ENCODE results near the gene PDZK1IP1.
A peak's percentile ranks its signal among the peaks of the same experiment; 100 is the strongest.
"Not testable (repeated sequence)": the region's sequence is repeated elsewhere in the genome, so short reads cannot be mapped to it uniquely, and the experiment has no call there.

Gene PDZK1IP1

DNA sequence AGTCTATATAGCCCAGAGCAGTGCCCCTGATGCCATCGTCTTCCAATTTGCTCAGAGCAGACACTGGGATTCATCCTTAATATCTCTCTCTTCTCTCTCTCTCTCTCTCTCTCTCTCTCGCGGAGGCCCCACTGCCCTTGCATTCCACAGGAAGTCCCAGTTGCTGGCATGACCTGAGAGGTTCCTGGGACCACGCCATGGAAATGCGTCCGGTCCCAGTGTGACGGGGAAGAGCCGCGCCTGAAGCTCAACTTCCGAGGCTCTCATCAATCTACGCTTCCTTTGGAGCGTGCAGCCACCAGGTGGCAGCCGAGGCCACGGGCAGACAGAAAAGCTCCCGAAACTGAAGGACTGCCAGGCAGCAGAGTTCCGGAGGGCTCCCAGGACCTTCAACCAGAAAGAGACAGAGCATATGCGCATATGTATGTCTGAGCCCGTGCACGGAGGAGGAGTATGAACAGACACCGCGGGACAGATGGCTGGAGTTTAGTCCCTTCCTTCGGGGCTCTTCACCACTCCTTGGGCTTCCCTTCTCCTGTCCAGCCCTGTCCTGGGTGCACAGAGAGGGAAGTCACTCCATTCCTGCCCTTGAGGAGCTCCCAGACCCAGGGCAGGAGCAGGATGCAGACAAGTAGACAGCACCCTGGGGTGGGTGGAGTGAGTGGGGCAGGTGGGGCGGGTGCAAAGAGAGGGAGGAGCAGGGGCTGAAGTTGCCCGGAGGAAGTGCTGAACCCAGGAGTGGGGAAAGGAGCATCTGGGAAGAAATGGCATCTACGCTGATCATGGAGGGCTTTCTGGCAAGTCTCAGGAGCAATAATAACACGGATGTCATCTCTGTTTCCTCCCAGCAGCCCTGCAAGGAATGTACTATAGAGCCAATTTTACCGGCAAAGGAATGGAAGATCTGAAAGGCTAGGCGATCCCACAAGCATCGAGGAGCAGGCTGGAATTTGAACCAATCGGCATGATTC is 10.5 kb downstream of the PDZK1IP1 start:
- DNase-seq = peak; percentile 81

DNA sequence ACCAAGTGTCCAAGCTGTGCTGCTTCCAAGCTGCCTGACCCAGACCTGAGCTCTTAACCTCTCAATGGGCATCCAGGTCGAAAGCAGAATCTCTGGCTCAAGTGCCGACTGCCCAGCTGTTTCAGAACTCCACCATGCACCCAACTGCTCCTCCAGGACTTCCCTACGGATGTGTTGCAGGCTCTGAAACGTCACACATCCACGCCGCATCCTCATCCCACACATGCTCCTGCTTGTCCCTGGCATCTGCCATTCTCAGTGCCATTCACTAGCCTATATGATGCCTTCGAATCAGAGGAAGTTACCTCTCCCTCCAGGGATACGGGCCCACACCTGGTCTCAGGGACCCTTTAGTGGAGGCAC is 11.2 kb downstream of the PDZK1IP1 start:
- no peak for DNase-seq

DNA sequence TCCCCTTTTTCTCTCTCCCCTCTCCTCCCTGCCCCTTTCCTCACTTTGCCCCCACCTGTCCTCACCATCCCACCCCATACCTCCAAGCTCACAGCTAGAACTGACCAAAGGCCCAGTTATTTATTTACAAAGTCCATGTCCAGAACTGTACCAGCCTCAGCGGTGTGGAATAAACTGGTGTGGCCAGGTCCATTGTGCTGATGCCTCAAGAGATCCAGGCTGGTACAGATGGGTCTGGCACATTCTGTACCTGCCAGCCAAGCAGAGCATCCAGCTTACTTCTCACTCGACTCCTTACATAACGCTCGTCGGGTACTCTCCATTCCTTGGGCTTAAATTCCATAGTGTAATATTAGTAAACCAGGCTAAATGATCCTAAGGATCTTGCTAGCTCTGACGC is 11.8 kb downstream of the PDZK1IP1 start:
- no peak for DNase-seq

DNA sequence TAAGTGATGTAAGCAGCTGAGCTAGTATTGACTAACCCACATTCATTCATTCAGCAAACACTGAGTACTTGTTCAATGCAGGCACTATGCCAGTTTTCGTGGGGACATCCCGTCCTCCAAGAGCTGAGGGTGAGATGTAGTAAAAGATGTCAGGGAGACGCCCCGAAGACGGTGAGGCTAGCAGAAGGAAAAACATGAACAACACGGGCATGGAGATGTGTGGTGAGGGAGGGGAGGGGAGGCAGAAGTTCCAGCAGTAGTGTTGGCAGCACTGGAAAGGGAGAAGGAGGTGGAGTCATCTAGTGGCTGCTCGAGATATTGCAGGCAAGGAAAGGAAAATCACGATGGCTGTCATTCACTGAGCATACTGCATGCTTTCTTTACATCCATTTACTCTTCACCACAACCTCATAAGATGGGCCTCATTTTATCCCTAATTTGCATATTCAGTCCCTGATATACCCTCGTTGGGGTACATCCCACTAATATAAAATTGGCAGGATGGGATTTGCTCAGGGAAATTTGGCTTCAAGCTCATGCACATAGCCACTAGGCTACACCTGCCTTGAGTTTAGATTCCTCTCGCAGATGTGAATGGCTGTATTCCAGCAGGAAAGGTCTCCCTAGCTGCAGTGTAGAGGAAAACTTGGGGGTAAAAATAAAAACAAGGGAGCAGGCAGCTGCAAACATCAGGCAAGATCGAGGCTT is 14.5 kb downstream of the PDZK1IP1 start:
- peak; percentile 22 for DNase-seq

DNA sequence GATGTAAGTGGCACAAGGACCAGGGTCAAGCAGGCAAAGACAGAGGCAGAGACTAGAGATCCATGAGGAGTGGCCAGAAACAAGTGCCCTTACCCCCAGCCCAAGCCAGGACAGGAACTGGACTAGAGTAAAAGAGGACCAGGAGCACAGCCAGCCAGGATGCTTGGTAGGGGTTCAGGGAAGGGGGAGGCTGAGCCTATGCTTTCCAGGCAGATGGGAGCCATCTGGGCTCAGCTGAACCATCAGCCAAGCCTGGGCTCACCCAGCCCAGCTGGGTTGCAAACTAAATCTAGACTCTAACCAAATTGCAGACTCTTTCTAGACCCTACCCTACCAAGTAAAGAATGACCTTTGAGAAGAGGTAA is 15.2 kb downstream of the PDZK1IP1 start:
- DNase-seq = no peak

DNA sequence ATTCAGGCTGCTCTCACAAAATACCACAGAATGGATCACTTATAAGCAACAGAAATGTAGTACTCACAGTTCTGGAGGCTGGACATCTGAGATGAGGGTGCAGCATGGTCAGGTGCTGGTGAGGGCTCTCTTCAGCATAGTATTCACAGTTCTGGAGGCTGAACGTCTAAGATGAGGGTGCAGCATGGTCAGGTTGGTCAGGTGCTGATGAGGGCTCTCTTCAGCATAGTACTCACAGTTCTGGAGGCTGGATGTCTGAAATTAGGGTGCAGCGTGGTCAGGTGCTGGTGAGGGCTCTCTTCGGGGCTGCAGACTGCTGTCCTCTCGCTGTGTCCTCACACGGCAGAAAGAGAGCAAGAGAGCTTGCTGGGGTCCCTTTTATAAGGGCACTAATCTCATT is 17.1 kb downstream of the PDZK1IP1 start:
- no peak for DNase-seq

DNA sequence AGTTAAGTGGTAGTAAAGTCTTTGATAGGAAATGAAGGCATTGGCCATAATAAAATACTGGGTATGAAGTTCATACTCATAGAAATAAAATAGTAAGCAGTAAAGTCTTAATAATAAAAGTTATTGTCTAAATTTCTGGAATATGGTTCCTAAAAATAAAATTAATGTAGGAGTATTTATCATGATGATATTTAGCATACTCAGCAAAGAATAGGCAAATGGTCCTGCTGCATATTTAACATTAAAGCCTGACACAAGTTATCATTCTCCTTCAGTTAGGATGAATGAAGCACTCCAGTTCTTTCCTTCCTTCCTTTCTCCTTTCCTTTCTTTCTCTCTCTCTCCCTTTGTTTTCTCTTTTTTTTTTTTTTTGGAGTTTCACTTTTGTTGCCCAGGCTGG is 25.3 kb downstream of the PDZK1IP1 start:
- no peak for DNase-seq

DNA sequence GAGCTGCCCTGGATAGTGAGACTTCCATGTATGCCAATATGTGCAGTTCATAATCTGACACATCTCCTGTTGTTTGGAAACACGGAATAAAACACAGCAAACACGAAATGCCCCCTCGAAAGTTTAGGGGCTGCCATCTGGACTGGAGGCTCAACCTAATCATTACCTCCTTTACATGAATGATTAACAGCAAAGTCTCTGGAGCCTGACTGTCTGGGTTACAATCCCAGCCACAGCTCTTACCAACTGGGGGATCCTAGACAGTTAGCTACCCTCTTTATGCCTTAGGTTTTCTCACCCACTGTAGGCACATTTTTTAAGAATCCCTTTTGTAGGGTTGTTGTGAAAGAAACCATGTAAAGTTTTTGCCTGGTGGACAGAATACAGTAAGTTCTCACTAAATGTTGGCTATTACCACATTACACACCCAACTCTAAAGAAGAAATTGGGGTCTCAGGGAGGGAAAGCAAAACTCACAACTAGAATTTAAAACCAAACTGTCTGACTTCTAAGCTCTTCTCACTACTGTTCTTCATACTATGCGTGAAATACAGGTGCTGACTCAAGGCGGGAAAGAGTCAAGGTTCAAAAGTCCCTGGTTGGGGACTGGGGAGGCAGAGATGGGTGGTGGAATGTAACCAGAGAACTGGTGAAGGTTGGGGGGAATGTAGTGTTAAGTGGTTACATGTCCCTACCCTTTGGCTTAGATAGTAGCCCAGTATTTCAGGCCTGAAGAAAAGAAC is 28.4 kb downstream of the PDZK1IP1 start:
- no peak for DNase-seq

DNA sequence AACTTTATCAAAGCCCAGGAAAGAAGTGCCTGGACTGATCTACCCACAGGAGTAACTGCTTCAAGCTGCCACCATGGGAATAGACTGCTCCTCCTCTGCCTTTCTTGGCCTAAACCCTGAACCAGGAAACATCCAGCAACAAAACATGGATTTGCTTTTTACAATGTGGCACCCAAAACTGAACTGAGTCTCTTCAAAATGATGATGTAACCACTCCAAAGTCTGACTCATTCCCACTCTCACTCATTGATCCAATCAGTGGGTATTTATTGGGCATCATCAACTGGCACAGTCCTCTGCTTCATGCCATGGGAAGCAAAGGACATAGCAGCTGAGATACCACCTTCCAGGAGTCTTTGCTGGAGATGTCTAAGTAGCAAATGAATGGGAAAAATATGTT is 29.1 kb downstream of the PDZK1IP1 start:
- no peak for DNase-seq

DNA sequence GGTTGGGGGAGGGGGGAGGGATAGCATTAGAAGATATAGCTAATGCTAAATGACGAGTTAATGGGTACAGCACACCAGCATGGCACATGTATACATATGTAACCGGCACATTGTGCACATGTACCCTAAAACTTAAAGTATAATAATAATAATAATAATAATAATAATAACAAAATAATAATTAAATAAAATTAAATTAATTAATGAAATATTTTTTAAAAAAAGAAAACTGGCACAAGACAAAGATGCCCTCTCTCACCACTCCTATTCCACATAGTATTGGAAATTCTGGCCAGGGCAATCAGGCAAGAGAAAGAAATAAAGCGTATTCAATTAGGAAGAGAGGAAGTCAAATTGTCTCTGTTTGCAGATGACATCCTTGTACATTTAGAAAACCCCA is 31.9 kb downstream of the PDZK1IP1 start:
- DNase-seq = not testable (repeated sequence)

DNA sequence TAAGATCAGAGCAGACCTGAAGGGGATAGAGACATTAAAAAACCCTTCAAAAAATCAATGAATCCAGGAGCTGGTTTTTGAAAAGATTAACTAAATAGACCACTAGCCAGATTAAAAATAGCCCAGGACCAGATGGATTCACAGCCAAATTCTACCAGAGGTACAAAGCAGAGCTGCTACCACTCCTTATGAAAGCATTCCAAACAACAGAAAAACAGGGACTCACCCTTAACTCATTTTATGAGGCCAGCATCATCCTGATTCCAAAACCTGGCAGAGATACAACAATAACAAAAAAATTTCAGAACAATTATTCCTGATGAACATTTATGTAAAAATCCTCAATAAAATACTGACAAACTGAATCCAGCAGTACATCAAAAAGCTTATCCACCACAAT is 33.4 kb downstream of the PDZK1IP1 start:
- not testable (repeated sequence) for DNase-seq

DNA sequence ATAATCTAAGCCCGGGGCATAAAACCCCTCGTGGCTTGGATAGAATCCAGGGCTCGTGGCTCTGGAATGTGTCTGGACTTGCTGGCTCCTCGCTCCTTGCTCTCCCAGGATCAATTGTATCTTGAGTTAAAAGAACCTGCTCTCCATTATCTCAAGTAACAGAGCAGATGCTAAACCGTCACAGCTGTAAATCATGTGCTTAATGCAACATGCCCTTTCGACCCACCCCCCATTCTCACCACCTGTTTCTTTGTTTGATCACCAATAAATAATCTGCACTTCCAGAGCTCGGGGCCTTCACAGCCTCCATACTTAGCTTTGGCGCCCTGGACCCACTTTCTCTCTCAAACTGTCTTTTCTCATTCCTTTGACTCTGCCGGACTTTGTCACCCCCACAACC is 40.7 kb downstream of the PDZK1IP1 start:
- DNase-seq = peak; percentile 6

DNA sequence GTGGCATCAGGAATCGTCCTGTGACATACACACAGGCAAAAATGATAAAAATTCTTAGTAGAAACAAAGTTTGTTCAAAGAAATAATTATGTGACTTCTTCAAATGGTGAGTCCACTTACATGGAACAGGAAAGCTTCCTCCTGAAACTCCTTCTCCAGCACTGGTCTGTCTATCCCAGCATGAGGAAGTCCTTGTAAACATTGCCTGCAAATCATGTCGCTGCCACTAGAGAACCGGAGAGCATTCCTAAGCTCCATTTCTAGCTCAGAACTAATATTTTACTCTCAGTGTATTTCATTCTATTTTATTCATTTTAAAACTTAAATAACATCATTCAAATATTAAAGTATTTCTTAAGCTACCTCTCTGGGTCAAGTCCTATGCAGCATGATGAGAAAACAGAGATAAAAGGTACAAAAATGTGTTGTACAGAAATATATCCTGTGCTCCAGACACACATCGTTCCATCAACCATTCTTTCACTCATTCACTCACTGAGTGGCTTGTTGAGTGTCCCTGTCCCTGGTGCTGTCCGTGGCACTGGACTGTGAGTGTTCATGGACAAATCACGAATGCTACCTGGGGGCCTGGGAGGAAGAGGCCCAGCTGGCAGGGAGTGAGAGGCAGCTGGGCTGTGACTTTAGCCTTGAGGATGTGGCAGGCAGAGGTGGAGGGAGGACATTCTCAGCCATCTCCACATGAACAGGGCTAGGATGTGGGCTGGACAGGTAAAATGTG is 42.6 kb downstream of the PDZK1IP1 start:
- DNase-seq = no peak

DNA sequence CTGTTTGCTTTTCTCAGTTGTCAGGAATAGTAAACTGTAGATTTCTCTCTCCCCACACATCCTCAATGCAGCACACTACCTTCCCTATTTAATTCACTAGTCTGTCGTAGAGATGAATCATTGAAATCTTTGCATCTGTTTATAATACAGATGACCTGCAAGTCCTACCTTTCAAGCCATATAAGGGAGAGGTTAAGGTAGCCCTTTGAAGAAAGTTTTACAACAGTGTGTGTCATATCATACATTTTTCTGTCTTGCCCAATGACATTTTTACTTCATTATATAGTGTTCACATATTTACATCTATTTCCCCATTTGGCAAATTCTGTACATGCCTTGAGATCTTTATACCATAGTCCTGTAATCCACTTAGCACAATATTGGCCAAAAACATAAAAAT is 43.3 kb downstream of the PDZK1IP1 start:
- not testable (repeated sequence) for DNase-seq

DNA sequence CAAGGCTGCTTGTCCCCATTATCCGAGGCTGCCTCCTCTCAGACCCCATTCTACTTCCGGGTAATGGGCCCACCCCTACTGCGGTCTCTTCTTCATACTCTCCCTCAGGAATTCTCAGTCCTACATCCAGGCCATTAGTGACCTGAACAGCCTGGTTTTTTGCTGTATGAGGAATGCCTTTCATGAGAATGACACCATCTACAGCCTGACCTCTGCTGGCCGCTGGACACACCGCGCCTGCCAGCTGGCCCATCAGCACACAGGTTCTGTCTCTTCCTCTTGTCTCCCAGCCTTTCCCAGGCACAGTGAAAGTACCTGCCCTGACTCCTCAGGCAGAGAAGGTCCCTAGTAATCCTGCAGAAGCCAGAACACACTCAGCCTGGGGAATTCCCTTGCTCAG is 46.2 kb downstream of the PDZK1IP1 start:
- not testable (repeated sequence) for DNase-seq

DNA sequence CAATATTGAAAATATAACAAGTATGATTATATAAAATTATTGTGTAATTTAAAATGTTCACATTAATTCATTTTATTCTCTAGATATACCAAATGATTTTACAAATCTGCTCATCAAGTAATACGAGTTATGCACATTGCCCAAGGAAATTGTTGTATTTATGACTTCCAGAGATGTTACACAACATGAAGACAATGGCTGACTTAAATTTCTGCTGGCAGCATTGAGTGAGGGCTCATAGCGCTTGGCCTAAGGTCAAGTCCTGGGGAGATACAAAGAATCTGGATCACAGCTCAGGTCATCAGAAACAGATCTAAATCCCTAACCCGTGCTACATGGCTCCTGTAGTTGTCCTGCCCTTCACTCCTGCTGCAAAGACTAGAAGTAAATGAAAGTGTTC is 49.5 kb downstream of the PDZK1IP1 start:
- DNase-seq = not testable (repeated sequence)

DNA sequence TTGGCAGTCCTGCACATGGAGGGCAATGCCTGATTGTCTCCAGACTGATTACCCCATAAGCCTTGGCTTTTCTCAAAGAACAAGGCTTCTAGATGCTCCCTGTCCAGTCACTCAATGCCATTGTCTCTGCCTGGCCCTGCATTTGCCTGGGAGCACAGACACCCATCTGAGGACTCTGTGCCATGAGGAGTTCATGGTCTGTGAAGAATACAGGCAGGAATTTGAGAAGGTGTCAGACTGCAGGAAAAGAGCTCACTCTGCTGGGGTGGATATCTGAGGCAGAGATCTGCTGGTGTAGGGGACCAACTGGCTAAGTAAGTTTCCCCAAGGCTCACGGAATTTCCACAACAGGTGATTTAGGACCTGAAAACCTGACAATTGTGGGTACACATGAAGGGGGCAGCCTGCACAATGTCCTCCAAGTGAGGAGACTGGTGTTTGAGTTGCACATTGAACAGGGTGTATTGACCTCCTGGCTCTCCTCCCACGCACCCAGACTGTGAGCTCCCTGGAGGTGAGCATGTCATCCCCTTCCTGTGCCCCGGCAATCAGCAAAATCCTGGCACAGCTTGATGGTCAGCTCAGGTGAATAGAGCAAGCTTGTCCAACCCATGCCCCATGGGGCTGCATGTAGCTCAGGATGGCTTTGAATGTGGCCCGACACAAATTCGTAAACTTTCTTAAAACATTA is 51.8 kb downstream of the PDZK1IP1 start:
- no peak for DNase-seq

DNA sequence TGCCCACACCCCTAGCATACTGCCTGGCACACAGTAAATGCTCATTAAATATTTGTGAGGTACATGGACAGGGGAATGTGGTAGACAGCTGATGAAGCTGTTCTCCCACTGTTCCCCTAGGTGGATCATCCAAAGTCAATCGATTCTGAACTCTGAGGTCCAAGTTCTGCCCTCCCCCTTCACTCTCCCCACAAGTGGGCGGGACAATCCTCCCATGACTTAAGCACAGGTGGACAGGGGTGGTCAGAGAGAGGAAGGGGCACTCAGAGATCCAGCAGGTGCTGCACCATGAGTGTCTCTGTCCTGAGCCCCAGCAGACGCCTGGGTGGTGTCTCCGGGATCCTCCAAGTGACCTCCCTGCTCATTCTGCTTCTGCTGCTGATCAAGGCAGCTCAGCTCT is 52.6 kb downstream of the PDZK1IP1 start, which contains the start of gene CYP4A22:
TSS of gene CYP4A22 (plus strand) at position 244 of the 400 bp plus-strand sequence. CDS start at position 289, 45 bp downstream.
- no peak for DNase-seq
